Ishikawa (cell line): Measurements from ENCODE around the gene ENOX1.

Experiments used
- CEBPB ChIP-seq: IDR thresholded peaks from 2 replicates; pipeline ENCODE4 v1.6.1; 2012
- CREB1 ChIP-seq: IDR thresholded peaks from 2 replicates; pipeline ENCODE4 v1.6.1; 2012; ENCODE audit warnings: low read depth
- TAF1 ChIP-seq: IDR thresholded peaks from 2 replicates; pipeline ENCODE4 v1.6.1; 2012; ENCODE audit warnings: low read depth, mild to moderate bottlenecking
- TEAD4 ChIP-seq: IDR thresholded peaks from 2 replicates; pipeline ENCODE4 v1.6.1; 2012
- YY1 ChIP-seq: IDR thresholded peaks from 2 replicates; pipeline ENCODE4 v1.6.1; 2012; ENCODE audit warnings: low read depth
- ZBTB7A ChIP-seq: IDR thresholded peaks from 2 replicates; pipeline ENCODE4 v1.6.1; 2012; ENCODE audit warnings: low read depth
- TF ChIP-seq, protein P1 (sequence below): IDR thresholded peaks from 2 replicates; pipeline ENCODE4 v1.6.1; 2012; ENCODE audit warnings: low read depth, mild to moderate bottlenecking
- TF ChIP-seq, protein P2 (sequence below): IDR thresholded peaks from 2 replicates; pipeline ENCODE4 v1.6.1; 2012

DNA sequence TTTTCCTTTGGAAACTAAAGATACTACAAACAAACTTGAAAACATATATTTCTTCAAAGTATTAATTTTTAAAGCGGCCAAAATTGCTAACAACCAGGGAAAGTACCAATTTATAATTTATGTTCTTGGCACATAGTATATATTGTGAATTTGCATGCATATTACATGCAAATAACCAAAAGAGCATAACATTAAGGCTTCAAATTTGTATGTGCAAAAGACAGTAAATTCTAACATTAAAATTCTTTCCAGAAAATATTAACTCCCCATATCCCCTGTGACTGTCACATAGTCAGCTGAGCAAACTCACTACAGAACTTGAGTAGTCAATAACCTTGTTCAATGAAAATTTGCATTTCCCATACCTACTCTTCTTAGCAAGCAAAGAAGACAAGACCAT is 133.4 kb downstream of the ENOX1 start:
- TF ChIP-seq TAF1 (no peak), TEAD4 (no peak), ZBTB7A (no peak), YY1 (no peak), CREB1 (no peak), CEBPB (no peak)
- TF ChIP-seq, protein P1, sequence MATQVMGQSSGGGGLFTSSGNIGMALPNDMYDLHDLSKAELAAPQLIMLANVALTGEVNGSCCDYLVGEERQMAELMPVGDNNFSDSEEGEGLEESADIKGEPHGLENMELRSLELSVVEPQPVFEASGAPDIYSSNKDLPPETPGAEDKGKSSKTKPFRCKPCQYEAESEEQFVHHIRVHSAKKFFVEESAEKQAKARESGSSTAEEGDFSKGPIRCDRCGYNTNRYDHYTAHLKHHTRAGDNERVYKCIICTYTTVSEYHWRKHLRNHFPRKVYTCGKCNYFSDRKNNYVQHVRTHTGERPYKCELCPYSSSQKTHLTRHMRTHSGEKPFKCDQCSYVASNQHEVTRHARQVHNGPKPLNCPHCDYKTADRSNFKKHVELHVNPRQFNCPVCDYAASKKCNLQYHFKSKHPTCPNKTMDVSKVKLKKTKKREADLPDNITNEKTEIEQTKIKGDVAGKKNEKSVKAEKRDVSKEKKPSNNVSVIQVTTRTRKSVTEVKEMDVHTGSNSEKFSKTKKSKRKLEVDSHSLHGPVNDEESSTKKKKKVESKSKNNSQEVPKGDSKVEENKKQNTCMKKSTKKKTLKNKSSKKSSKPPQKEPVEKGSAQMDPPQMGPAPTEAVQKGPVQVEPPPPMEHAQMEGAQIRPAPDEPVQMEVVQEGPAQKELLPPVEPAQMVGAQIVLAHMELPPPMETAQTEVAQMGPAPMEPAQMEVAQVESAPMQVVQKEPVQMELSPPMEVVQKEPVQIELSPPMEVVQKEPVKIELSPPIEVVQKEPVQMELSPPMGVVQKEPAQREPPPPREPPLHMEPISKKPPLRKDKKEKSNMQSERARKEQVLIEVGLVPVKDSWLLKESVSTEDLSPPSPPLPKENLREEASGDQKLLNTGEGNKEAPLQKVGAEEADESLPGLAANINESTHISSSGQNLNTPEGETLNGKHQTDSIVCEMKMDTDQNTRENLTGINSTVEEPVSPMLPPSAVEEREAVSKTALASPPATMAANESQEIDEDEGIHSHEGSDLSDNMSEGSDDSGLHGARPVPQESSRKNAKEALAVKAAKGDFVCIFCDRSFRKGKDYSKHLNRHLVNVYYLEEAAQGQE: no peak
- TF ChIP-seq, protein P2, sequence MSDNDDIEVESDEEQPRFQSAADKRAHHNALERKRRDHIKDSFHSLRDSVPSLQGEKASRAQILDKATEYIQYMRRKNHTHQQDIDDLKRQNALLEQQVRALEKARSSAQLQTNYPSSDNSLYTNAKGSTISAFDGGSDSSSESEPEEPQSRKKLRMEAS: no peak
